Measurements from ENCODE around the gene ANKRD44.
A peak's percentile ranks its signal among the peaks of the same experiment; 100 is the strongest.

ANKRD44 gene

DNA sequence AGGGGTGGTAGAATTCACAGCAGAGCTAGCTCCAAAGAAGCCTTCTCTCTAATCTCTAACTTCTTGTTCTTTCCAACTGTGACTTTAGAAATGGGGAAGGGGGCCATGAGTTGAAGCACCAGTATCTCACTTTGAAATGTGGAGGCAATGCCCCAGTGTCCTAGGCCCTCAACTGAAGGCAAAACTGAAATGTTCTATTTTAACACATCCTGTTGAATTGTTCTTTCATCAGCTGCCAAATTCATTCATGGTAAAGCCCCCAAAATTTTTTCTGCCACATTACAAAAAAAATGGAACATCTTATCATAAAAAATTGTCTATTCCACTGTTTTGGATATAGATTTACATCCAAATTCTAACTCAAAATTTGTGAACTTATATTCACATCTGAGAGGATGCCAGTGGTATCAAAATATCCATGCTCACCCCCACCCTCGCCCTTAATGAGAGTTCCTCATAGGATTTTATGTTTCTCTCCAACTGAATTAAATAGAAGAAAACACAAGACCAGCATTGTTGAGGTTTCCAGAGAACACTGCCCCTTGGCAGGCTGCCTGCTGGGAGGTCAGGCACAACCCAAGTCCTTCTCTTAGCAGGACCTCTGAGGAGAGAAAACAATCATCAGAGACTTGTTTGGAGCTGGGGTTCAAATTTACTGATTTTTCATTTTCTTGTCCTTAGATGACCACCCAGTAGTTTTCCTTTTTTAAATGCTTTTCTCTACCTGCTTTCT, 236.7 kb downstream of the ANKRD44 start:
- no peak for DNase-seq (ENCODE audit: low read depth)

DNA sequence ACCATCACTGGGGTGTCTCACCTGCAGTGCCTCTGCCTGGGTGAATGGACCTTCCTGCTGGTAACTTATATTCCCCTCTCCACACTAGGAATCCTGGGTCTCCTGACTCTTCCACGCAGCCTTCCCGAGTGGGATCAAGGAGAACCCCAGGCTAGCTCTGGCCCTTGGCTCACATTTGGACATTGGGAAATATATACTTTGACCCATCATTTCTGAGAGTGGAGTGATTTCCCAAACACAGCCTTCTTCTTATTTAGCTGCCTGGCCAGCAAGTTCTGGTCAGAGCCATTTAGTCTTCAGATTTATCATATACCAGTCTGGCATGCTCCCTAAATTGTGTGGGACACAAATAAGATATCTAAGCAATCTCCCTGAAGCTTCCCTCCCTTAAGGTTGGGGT, 237.3 kb downstream of the ANKRD44 start:
- no peak for DNase-seq (ENCODE audit: low read depth)

DNA sequence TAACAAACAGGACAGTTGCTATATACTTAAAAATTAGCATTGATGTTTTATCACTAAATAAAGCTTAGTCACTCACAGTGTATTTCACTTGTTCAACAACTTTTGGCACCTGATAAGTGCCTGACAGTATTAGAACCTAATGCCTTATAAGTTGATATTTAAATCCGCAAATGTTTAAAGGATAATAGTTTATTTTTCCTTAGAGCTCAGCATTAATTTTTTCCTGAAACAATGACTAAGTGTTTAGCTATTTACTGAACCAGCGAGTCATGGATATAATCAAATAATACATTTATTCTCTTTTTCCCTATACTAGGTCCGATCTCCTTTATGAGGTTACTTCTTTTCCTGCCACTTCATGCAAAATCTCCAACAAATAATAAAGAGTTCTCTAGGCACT, 238.0 kb downstream of the ANKRD44 start:
- no peak for DNase-seq (ENCODE audit: low read depth)

DNA sequence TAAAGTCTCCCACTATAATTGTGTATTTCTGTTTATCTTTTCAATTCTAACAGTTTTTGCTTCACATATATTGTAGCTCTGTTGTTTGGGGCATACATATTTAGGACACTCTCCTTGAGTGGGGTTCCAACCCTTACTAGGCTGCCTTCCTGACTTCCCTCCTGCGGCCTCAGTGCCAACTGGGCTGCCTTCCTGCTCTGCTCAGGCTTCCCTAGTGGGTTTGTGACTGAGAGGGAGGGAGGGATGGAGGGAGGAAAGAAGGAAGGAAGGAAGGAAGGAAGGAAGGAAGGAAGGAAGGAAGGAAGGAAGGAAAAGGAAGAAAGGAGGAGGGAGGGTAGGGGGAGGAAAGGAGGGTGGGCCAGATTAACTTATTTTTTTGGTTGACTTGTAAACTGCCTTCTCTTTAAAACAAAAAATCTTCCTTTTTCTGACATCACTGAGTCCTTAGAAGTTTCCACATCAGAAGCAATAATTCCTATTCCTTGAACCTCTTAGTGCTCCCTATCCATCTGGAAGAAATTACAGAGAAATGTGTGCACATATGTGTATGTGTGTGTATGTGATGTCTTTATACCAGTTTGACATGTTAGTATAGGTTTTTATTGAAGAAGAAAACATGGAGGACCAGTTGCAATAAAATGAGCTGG, 238.7 kb downstream of the ANKRD44 start:
- no peak for DNase-seq (ENCODE audit: low read depth)

DNA sequence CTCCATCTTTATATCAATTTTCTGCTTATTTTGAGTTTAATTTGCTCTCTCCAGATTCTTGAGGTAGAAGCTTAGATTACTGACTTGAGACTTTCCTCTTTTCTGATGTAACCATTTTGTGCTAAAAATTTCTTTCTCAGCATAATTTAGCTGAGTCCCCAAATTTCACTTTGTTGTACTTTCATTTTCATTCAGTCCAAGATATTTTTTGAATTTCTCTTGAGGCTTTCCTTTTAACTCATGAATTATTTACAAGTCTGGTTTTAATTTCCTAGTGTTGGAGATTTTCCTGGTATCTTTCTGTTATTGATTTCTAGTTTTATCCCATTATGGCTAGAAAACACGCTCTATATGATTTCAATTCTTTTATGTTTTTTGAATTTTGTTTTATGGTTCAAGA, 239.4 kb downstream of the ANKRD44 start:
- no peak for DNase-seq (ENCODE audit: low read depth)

DNA sequence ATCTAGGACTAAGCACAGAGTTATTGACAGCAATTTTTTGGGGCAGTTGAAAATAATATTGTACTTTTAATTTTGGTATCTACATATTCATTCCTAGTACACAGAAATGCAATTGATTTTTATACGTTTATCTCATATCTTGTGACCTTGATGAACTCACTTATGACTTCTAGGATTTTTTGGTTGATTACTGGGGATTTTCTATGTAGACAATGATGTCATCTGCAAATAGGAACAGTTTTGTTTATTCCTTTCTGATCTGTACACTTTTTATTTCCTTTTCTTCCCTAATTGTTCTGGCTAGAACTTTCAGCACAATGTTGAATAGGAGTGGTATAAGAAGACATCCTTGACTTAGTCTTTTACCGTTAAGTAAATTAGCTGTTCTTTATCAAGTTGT, 240.6 kb downstream of the ANKRD44 start:
- no peak for DNase-seq (ENCODE audit: low read depth)

DNA sequence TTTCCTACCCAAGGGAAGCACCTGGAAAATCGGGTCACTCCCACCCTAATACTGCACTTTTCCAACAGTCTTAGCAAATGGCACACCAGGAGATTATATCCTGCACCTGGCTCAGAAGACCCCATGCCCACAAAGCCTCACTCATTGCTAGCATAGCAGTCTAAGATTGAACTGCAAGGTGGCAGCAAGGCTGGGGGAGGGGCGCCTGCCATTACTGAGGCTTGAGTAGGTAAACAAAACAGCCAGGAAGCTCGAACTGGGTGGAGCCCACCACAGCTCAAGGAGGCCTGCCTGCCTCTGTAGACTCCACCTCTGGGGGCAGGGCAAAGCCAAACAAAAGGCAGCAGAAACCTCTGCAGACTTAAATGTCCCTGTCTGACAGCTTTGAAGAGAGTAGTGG, 248.0 kb downstream of the ANKRD44 start:
- peak; percentile 9 for DNase-seq (ENCODE audit: low read depth)

DNA sequence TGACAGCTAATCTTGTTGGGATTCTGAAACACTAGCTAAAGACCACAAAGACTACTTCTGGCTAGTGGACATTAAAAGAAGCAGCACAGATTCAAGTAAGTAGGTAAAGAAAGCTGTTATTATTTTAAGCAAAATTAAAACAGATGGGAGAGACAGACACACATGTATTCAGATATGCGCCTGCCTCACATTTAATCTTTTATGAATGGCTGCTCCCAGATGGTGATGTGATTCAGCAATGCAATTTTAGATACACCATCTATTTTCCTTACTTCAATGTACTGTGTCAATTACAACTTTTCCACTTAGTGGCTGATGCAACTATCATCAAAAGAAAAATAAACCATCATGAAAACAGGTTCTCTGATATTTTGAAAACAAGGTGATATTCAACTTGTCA, 251.1 kb downstream of the ANKRD44 start:
- no peak for DNase-seq (ENCODE audit: low read depth)

DNA sequence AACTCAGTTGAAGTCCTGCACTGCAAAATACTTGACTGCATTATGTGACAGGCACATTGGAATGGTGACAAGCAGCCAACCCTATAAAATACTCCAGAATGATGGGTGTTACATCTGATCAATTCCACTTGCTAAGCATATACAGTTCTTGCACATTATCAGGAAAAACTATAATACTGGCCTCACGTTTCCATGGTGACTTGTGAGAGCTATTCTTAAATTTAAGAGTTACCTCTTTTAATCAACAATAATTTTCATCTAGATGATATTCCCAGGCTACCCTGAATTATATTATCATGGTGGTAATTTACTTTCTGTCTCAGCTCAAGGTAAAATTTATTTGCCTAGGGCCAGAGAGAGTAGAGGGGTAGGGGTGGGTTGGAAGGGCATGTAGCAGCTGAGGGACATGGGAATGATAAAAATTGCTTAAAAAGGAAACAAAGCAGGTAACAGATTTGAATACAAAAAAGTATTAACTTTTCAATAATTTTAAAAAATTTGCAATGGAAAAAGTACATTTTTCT, 251.7 kb downstream of the ANKRD44 start:
- DNase-seq (ENCODE audit: low read depth), result no peak

DNA sequence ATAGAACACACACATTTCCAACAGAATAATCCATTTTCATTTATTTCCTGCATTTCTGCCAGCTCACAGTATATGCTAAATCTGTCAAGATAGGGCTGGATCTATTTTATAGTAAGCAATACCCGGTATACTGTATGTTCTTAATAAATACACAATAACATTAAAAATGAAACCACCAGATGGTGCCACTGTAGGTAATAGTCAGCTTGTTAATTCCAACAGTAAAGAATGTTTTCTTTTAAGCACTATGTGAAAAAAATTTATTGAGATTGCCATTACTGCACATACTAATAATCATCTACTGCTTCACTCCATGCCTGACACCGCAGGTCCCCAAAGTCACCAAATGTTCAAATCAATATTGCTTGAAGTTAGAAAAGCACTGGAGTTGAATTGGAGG, 252.6 kb downstream of the ANKRD44 start:
- DNase-seq (ENCODE audit: low read depth), result no peak

DNA sequence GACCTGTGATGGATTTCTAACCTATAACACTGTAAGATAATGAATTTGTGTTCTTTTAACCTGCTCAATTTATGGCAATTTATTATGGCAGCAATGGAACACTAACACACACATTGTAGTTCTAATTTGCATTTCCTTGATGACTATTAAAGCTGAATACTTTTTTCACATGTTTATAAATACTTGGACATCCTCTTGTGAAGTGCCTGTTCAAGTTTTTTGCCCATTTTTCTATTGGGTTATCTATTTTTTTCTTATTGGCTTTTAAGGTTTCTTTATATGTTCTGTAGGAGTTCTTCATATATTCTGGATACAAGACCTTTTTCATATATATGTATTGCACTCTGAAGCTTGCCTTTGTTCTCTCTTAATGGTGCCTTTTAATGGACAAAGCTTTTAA, 255.5 kb downstream of the ANKRD44 start:
- no peak for DNase-seq (ENCODE audit: low read depth)

DNA sequence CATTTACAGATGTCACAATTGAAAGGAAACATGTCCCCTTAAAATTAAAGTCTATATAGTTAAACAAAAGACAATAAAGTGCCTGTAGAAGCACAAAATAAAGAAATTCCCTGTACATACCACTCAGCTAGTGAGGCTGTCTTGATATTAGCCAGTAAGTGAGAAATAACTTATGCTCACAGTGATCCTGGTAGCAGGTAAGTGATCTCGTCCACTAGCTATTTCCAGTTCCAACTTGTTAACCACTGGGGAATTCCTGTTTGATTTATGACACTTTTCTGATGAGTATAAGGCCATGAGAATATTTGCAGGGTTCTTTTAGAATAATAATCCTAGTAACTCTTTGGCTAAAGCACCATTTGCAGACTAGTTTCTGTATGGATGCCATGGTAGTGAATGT, 256.1 kb downstream of the ANKRD44 start:
- DNase-seq (ENCODE audit: low read depth), result no peak

DNA sequence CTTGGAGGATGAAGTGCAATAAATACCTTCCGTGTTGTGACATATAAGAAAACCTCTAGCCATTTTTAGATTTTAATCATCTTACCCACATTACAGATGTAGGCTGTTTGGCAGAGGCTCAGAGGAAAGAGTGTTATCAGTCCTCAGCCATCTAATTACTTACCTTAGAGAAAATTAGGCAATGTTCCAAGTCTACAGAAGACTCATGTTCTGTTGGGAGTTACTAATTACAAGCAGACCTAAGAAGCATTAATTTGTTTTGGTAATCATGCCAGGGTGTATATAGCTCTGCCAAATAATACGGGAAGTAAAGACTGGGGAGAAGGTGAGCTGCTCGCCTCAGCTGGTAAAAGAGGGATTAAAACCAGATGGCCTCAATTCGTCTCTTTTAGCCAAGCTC, 258.2 kb downstream of the ANKRD44 start:
- no peak for DNase-seq (ENCODE audit: low read depth)

DNA sequence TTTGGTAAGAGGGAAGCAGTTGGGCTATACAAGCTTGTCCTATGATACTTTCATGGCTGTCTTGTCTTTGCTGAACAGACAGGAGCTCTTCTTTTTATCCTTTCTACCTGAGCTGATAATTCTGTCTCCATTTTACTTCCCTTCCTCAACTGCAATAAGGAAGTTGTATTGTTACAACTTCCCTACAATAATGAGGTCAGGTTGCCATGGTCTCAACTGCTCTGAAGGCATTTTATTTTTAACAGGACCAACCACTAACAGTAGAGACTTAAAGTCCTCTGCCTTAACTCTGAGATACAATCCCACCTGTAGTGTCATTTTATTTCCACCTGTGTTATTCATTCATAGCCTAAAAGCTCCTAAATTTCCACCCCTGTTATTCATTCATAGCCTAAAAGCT, 265.5 kb downstream of the ANKRD44 start:
- DNase-seq (ENCODE audit: low read depth), result no peak

DNA sequence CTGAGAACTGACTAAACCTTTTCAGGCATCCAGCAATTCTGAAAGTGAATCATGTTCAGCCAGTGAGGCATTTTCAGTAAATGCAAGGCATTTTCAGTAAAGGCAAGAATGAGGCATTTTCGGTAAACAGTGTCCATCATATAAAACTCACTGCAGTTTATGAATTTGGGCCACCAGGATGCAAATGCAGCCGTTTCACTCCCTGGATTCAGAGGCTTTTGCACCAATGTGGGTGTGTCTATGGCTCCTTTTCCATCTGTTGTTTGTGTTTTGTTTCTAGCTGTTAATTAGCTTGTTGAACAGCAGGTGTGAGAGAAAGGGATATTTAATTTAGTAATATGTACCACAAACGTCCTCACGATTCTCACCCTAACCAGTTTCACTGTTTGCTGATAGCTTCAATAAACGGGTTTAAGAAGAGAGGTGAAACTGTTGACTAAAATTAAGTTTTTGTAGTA, 267.8 kb downstream of the ANKRD44 start:
- DNase-seq (ENCODE audit: low read depth), result no peak

DNA sequence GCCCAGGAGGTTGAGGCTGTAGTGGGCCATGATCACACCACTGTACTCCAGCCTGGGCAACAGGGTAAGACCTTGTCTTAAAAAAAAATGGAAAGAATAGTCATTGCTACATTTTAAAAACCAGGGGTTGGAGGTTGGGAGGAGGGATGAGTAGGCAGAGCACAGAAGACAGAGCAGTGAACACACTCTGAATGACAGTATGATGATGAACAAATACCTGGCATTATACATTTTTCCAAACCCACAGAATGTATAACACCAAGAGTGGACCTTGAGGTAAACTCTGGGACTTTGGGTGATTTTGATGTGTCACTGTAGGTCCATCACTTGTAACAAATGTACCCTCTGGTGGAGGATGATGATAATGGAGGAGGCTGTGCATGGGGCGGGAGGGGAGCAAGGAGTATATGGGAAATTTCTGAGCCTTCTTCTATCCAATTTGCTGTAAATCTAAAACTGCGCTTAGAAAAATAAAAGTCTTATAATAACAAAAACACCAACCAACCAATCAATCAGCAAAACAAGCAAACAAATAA, 272.6 kb downstream of the ANKRD44 start:
- no peak for DNase-seq (ENCODE audit: low read depth)

DNA sequence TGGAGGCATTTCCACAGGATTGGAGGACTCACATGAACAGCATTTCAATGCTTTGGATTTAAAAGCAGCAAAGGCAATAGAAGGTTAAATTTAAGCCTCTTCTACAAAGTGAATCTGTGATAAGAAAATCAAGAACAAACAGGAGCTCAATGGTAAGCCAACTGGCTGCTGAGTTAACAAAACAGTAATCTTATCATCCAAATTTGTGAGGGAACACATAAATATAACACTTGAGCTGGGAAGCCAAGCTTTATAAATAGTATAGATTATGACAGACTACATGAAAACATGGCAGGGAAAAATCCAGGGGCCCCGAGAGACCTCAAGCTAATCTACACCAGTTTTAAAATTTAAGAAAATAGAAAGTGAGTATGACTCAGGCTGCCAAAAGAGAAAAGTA, 275.6 kb downstream of the ANKRD44 start:
- no peak for DNase-seq (ENCODE audit: low read depth)

DNA sequence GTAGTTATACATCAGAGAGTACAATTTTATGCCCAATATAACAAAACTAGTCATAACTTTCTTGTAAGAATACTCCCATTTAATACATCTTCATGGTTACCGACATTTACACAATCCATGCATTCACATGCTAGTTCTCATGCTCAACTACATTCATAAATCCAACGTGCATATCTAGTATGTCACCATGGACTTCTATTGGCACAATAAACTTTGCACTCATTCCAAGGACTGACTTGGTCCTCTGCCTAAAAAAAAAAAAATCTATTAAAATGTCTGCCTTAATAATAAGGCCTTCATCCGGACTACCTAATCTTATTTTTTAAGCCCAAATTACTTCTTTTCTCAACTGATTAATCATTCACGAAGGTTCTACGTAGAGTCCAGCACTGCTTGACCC, 276.3 kb downstream of the ANKRD44 start:
- DNase-seq (ENCODE audit: low read depth), result no peak

DNA sequence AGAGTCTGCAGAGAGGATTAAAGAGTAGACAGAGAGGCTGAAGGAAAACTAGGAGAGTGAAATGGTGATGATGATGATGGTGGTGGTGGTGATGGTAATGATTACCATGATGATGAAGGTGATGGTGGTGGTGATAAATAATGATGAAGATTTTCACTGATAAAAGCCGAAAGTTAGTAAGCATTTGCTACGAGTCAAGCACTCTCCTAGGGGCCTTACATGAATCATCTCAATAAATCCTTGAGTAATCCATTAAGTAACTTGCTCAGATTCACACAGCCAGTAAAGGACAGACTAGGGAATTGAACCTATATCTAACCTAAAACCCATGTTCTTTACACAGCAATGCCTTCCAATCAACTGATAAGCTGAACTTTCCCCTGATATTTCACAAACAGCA, 277.4 kb downstream of the ANKRD44 start:
- DNase-seq (ENCODE audit: low read depth), result no peak

DNA sequence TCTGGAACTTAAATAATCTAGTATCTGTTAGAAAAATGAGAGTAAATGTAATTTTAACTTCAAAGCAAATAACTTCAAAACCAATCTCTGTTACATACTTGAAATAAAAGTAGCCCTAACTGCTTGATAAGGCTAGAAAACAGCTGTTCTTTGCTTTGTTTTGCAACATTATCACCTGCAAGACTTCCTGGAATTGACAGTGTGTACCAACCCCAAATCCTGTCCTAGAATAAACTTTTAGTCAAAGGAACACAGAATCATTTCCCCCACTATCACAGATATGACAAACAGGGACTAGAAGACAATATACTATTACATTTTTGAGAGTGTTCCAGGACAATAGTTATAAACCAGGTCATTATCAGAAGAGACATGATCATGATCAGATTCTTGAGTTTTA, 278.8 kb downstream of the ANKRD44 start:
- no peak for DNase-seq (ENCODE audit: low read depth)

DNA sequence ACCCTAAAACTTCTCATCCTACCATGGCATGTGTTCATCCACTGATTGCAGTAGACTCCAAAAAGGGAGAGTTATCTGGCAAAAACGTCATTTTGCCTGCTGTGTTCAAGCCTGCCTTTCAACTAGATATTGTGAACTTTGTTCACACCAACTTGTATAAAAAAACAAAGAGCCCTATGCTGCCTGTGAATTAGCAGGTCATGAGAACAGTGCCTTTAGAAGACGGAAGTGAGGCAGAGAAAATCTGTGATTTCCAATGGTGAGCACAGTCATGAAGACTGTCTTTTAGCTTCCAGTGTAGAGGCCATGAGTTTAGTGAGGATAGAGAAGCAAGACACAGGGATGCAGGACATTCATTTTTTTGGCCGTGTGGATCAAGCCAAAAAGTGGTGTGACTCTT, 280.5 kb downstream of the ANKRD44 start:
- no peak for DNase-seq (ENCODE audit: low read depth)

DNA sequence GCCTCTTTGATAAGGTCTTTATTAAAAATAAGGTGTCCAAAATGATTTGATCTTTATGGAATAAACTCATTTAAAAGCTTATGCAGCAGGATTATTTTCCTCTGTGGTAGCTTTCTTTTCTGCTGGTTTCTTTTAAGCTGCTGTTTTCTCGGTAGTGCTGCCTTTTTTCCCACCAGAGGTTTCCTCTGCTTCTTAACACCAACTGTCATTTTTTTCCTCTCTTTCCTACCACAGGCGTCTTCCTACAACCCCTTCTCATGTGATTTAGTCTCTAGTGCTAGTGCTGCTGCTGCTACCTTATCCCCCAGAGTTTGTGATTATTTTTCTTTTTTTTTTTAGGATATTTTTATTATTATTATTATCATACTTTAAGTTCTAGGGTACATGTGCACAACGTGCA, 281.9 kb downstream of the ANKRD44 start:
- DNase-seq (ENCODE audit: low read depth), result no peak

DNA sequence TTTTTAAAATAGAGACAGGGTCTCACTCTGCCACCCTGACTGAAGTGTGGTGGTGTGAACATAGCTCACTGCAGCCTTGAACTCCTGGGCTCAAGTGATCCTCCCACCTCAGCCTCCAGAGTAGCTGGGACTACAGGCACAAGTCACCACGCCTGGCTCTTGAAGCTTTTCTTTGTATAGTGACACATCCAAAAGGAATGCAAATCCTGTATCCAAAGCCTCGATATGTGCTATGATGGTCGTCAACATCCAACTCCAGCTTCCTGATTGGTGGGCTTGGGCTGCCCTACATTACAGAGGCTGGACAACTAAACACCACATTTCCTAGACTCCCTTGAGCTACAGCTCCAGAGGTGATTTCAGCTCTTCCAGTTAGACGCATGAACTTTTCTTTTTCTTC, 282.4 kb downstream of the ANKRD44 start:
- no peak for DNase-seq (ENCODE audit: low read depth)

DNA sequence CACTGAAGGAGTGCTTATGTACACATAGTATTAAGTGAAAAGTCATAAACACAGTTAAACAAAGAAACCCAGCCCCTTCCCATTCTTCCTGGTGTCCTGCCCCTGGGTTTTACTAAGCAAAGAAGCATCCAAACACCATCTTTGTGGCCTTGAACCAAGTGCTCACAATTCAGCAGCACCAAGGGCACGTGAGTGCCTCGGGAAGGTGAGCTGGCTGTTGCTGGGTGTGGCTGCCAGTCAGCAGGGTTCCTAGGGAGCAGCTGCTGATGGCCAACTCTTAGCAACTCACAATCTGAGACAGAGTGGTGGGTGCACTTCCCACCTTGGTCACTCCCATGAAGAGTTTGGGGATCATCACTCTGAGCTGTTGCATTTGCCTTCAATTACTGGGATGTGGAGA, 286.4 kb downstream of the ANKRD44 start:
- DNase-seq (ENCODE audit: low read depth), result no peak

All from activated T-helper 1 cell treated with Interleukin-2 at 50 U/mL for 16 hours (primary cell).